ENCODE results near the gene CFTR.

Gene CFTR

GRCh38 chr7:117656806-117657205 is 177.0 kb downstream of the CFTR start:
- DNase-seq: no peak

GRCh38 chr7:117659531-117660011 is 179.7 kb downstream of the CFTR start:
- no peak for DNase-seq

GRCh38 chr7:117661328-117661727 is 181.5 kb downstream of the CFTR start:
- DNase-seq: no peak

GRCh38 chr7:117664047-117664446 is 184.2 kb downstream of the CFTR start:
- no peak for DNase-seq

- no peak for DNase-seq
Observed at GRCh38 chr7:117665368-117665767, 185.5 kb downstream of the CFTR start.

- no peak for DNase-seq
Observed at GRCh38 chr7:117666031-117666430, 186.2 kb downstream of the CFTR start.

GRCh38 chr7:117666689-117667088 is 186.9 kb downstream of the CFTR start:
- DNase-seq: no peak

- no peak for DNase-seq
Observed at GRCh38 chr7:117667456-117667855, 187.6 kb downstream of the CFTR start.

GRCh38 chr7:117669818-117670217 is 190.0 kb downstream of the CFTR start:
- DNase-seq: no peak

- no peak for DNase-seq
Observed at GRCh38 chr7:117672453-117672852, 192.6 kb downstream of the CFTR start.

- DNase-seq: no peak
Observed at GRCh38 chr7:117673367-117673766, 193.5 kb downstream of the CFTR start.

GRCh38 chr7:117673839-117674238 is 194.0 kb downstream of the CFTR start:
- DNase-seq: no peak

GRCh38 chr7:117674617-117675016 is 194.8 kb downstream of the CFTR start:
- no peak for DNase-seq

- no peak for DNase-seq
Observed at GRCh38 chr7:117675497-117676435, 195.9 kb downstream of the CFTR start.

GRCh38 chr7:117679120-117679519 is 199.3 kb downstream of the CFTR start:
- no peak for DNase-seq

- DNase-seq: no peak
Observed at GRCh38 chr7:117682681-117683385, 203.0 kb downstream of the CFTR start.

GRCh38 chr7:117683430-117684175 is 203.8 kb downstream of the CFTR start:
- no peak for DNase-seq

- no peak for DNase-seq
Observed at GRCh38 chr7:117685795-117686194, 206.0 kb downstream of the CFTR start.

GRCh38 chr7:117686311-117686935 is 206.6 kb downstream of the CFTR start:
- DNase-seq: no peak

GRCh38 chr7:117688126-117688525 is 208.3 kb downstream of the CFTR start:
- DNase-seq: no peak

GRCh38 chr7:117689406-117689805 is 209.6 kb downstream of the CFTR start:
- DNase-seq: no peak

- no peak for DNase-seq
Observed at GRCh38 chr7:117690147-117690546, 210.3 kb downstream of the CFTR start.

GRCh38 chr7:117692338-117692737 is 212.5 kb downstream of the CFTR start:
- DNase-seq: no peak
